Trophoblast cell (in vitro differentiated cells and primary cell): ENCODE measurements around the gene WWTR1.

ENCODE experiments used
- DNase-seq, 2 donors: peaks; one replicate each; pipeline ENCODE4 v3.0.0-alpha.2; 2016
- H2AFZ ChIP-seq: 2 replicates; pipeline ENCODE4 v1.6.1; 2013; ENCODE audit warnings: low read length, moderate library complexity, mild to moderate bottlenecking; ENCODE audit not compliant: insufficient read depth, poor library complexity
- H2AK5ac ChIP-seq: 2 replicates; pipeline ENCODE4 v1.6.1; 2013; ENCODE audit warnings: mild to moderate bottlenecking, low read length
- H2BK120ac ChIP-seq: 2 replicates; pipeline ENCODE4 v1.6.1; 2013; ENCODE audit warnings: low read length, mild to moderate bottlenecking, moderate library complexity; ENCODE audit not compliant: insufficient read depth, poor library complexity
- H2BK12ac ChIP-seq: 2 replicates; pipeline ENCODE4 v1.6.1; 2013; ENCODE audit warnings: mild to moderate bottlenecking, low read length, moderate library complexity
- H2BK5ac ChIP-seq: 2 replicates; pipeline ENCODE4 v1.6.1; 2013; ENCODE audit warnings: low read length, low read depth, moderate library complexity, mild to moderate bottlenecking; ENCODE audit not compliant: poor library complexity
- H3K14ac ChIP-seq: 2 replicates; pipeline ENCODE4 v1.6.1; 2013; ENCODE audit warnings: mild to moderate bottlenecking, low read length
- H3K18ac ChIP-seq: 2 replicates; pipeline ENCODE4 v1.6.1; 2013; ENCODE audit warnings: mild to moderate bottlenecking, low read length
- H3K23ac ChIP-seq: 2 replicates; pipeline ENCODE4 v1.6.1; 2013; ENCODE audit warnings: low read length
- H3K27ac ChIP-seq: 2 replicates; pipeline ENCODE4 v1.5.1; 2013; ENCODE audit warnings: low read depth, mild to moderate bottlenecking, inconsistent platforms, low read length, moderate library complexity
- H3K27me3 ChIP-seq: 2 replicates; pipeline ENCODE4 v1.6.1; 2013; ENCODE audit warnings: inconsistent platforms, mild to moderate bottlenecking, low read length, moderate library complexity; ENCODE audit not compliant: insufficient read depth
- H3K36me3 ChIP-seq, 2 experiments: 1 replicate in 1 of 2; 2 replicates in 1 of 2; pipeline ENCODE4 v1.6.1; 2013; ENCODE audit warnings: low read length in 2 of 2, mild to moderate bottlenecking in 2 of 2, moderate library complexity in 1 of 2; ENCODE audit not compliant: insufficient read depth in 2 of 2, control insufficient read depth in 1 of 2
- H3K4ac ChIP-seq: 2 replicates; pipeline ENCODE4 v1.6.1; 2013; ENCODE audit warnings: low read depth, mild to moderate bottlenecking, low read length, moderate library complexity
- H3K4me1 ChIP-seq, 2 experiments: 1 replicate in 1 of 2; 2 replicates in 1 of 2; pipeline ENCODE4 v1.6.1; 2013; ENCODE audit warnings: low read length in 2 of 2, mild to moderate bottlenecking in 2 of 2, moderate library complexity in 1 of 2; ENCODE audit not compliant: insufficient read depth in 2 of 2, control insufficient read depth in 1 of 2
- H3K4me2 ChIP-seq: 2 replicates; pipeline ENCODE4 v1.6.1; 2013; ENCODE audit warnings: inconsistent platforms, mild to moderate bottlenecking, low read length, moderate library complexity
- H3K4me3 ChIP-seq: 2 replicates; pipeline ENCODE4 v1.5.1; 2013; ENCODE audit warnings: mild to moderate bottlenecking, low read depth, low read length, inconsistent platforms
- H3K79me1 ChIP-seq: one replicate; pipeline ENCODE4 v1.6.1; 2013; ENCODE audit warnings: low read length
- H3K79me2 ChIP-seq: 2 replicates; pipeline ENCODE4 v1.6.1; 2013; ENCODE audit warnings: low read length, mild to moderate bottlenecking; ENCODE audit not compliant: control insufficient read depth, insufficient read depth, poor library complexity
- H3K9ac ChIP-seq: 2 replicates; pipeline ENCODE4 v1.6.1; 2013; ENCODE audit warnings: mild to moderate bottlenecking, low read length
- H3K9me3 ChIP-seq: 2 replicates; pipeline ENCODE4 v1.6.1; 2013; ENCODE audit warnings: low read depth, mild to moderate bottlenecking, control low read depth, inconsistent platforms, low read length; ENCODE audit not compliant: insufficient read depth
- H4K12ac ChIP-seq: 2 replicates; pipeline ENCODE4 v1.6.1; 2013; ENCODE audit warnings: low read depth, mild to moderate bottlenecking, low read length, moderate library complexity
- H4K8ac ChIP-seq: 2 replicates; pipeline ENCODE4 v1.6.1; 2013; ENCODE audit warnings: low read depth, mild to moderate bottlenecking, low read length, moderate library complexity
- H4K91ac ChIP-seq: one replicate; pipeline ENCODE4 v1.6.1; 2013; ENCODE audit warnings: low read depth, mild to moderate bottlenecking, low read length, moderate library complexity
- WGBS: extraction: QIAGEN DNeasy Blood & Tissue Kit; methylation state at CpG from one replicate; pipeline ENCODE4 v1.1.7; 2013; ENCODE audit warnings: missing lambda C conversion rate; ENCODE audit not compliant: insufficient read length, insufficient coverage; ENCODE audit errors: extremely low coverage; 5-methylcytosine and 5-hydroxymethylcytosine counted together

Gene WWTR1

GRCh38 chr3:149479621-149480325 lies 178.1 kb downstream of the WWTR1 start:
- no CpG with 5 or more reads among the region's 14 CpGs for WGBS
- Histone ChIP-seq H3K4me1 (peaks cover 9% of the 10 kb centered on the region in 2 experiments), H3K79me1 (peaks cover 2% of the 10 kb centered on the region)

GRCh38 chr3:149476225-149476624 lies 181.6 kb downstream of the WWTR1 start:
- Histone ChIP-seq H3K79me1 (peaks cover 2% of the 10 kb centered on the region), H3K23ac (no peak overlapping the region), H3K4me1 (peaks cover 9% of the 10 kb centered on the region in 2 experiments), H3K9me3 (no peaks in the 10 kb centered on the region), H3K79me2 (no peaks in the 10 kb centered on the region), H2AFZ (no peak overlapping the region), H3K4ac (no peak overlapping the region), H2AK5ac (no peak overlapping the region), H3K4me3 (no peak overlapping the region), H3K27me3 (no peaks in the 10 kb centered on the region), H4K12ac (no peak overlapping the region), H3K14ac (no peak overlapping the region), H4K8ac (no peak overlapping the region), H2BK5ac (no peak overlapping the region), H4K91ac (no peak overlapping the region), H3K27ac (no peak overlapping the region), H3K18ac (no peak overlapping the region), H2BK12ac (no peak overlapping the region), H3K36me3 (no peaks in the 10 kb centered on the region), H3K9ac (no peak overlapping the region), H2BK120ac (no peak overlapping the region), H3K4me2 (no peak overlapping the region)
- DNase-seq, result no peak
- WGBS, result no CpG with 5 or more reads among the region's 4 CpGs

More at GRCh38 chr3:149479621-149480325, 178.1 kb downstream of the WWTR1 start:
- H3K27ac ChIP-seq, result peak overlapping the region; percentile 38
- H3K4ac ChIP-seq, result no peak overlapping the region
- no peak overlapping the region for H4K8ac ChIP-seq
- H3K14ac ChIP-seq, result no peak overlapping the region
- H3K18ac ChIP-seq, result no peak overlapping the region
- peak overlapping the region; percentile 56 for H2AFZ ChIP-seq
- H2BK120ac ChIP-seq, result peak overlapping the region; percentile 55
- H4K12ac ChIP-seq, result no peak overlapping the region
- no peaks in the 10 kb centered on the region for H3K27me3 ChIP-seq
- no peak overlapping the region for H3K4me2 ChIP-seq
- peak in 1 of 2 donors; percentile 9 for DNase-seq
- no peaks in the 10 kb centered on the region for H3K79me2 ChIP-seq
- no peaks in the 10 kb centered on the region for H3K9me3 ChIP-seq
- H4K91ac ChIP-seq, result peak overlapping the region; percentile 17
- H3K23ac ChIP-seq, result no peak overlapping the region
- H2BK12ac ChIP-seq, result no peak overlapping the region
- peak overlapping the region; percentile 2 for H2BK5ac ChIP-seq
- no peak overlapping the region for H3K9ac ChIP-seq
- no peaks in the 10 kb centered on the region for H3K36me3 ChIP-seq
- H3K4me3 ChIP-seq, result no peak overlapping the region
- H2AK5ac ChIP-seq, result no peak overlapping the region

DNA sequence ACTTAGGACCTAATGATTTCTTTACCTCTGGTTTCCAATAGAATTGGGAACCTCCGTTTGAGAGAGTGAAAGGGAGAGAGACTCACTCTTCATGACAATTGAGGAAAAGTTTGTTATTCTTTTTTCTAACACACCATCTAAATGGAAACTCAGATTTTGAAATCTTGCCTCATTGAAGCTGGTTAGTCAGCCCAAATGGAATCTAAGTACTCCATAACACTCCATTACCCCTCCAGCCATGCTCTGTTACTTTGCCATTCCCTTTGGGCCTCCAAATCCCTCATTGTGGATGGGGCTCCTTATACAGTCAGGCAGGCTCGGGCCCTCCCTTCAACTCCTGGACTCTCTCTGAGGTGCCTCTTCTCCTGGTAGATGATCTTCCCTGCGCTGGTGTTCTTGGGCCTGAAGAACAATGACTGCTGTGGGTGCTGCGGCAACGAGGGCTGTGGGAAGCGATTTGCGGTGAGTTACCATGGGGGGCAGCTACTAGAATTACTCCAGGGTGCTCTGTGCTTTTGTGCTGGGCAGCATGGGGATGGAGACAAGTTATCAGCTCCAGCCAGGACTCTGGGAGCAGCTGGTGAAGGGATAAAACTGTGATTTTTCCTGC lies 182.3 kb downstream of the WWTR1 start:
- H3K14ac ChIP-seq, result no peak overlapping the region
- H2AK5ac ChIP-seq, result no peak overlapping the region
- H3K4ac ChIP-seq, result no peak overlapping the region
- H4K8ac ChIP-seq, result no peak overlapping the region
- H3K4me3 ChIP-seq, result no peak overlapping the region
- no peaks in the 10 kb centered on the region for H3K79me2 ChIP-seq
- no peak overlapping the region for H3K4me2 ChIP-seq
- H3K9ac ChIP-seq, result no peak overlapping the region
- no peak overlapping the region for H2BK5ac ChIP-seq
- DNase-seq, result no peak
- no peak overlapping the region for H2BK12ac ChIP-seq
- no CpG with 5 or more reads among the region's 7 CpGs for WGBS
- no peak overlapping the region for H2BK120ac ChIP-seq
- no peak overlapping the region for H3K23ac ChIP-seq
- H3K27me3 ChIP-seq, result no peaks in the 10 kb centered on the region
- H4K91ac ChIP-seq, result no peak overlapping the region
- no peak overlapping the region for H2AFZ ChIP-seq
- H3K36me3 ChIP-seq, result no peaks in the 10 kb centered on the region
- H3K79me1 ChIP-seq, result peaks cover 2% of the 10 kb centered on the region
- no peak overlapping the region for H3K27ac ChIP-seq
- no peak overlapping the region for H4K12ac ChIP-seq
- H3K18ac ChIP-seq, result no peak overlapping the region
- H3K4me1 ChIP-seq, result peaks cover 9% of the 10 kb centered on the region in 2 experiments
- no peaks in the 10 kb centered on the region for H3K9me3 ChIP-seq

- WGBS, result no CpG with 5 or more reads among the region's 5 CpGs
- Histone ChIP-seq H3K23ac (no peak within 1 kb of the TSS), H3K27me3 (no peaks in the 10 kb centered on the region), H2AFZ (no peak within 1 kb of the TSS), H4K12ac (no peak within 1 kb of the TSS), H3K4me1 (peaks cover 0 to 1% of the 10 kb centered on the region in 2 experiments), H4K8ac (no peak within 1 kb of the TSS), H3K4me3 (no peak within 1 kb of the TSS), H2AK5ac (no peak within 1 kb of the TSS), H2BK5ac (no peak within 1 kb of the TSS), H3K36me3 (no peaks in the 10 kb centered on the region), H3K79me2 (no peaks in the 10 kb centered on the region), H2BK120ac (no peak within 1 kb of the TSS), H3K9ac (no peak within 1 kb of the TSS), H3K79me1 (no peaks in the 10 kb centered on the region), H3K4ac (no peak within 1 kb of the TSS), H3K9me3 (no peaks in the 10 kb centered on the region), H3K18ac (no peak within 1 kb of the TSS), H3K27ac (no peak within 1 kb of the TSS), H4K91ac (no peak within 1 kb of the TSS), H3K4me2 (no peak within 1 kb of the TSS), H3K14ac (no peak within 1 kb of the TSS), H2BK12ac (no peak within 1 kb of the TSS)
- DNase-seq, result no peak
These were observed 183.5 kb downstream of the WWTR1 start, which contains the start of gene TM4SF4 for GRCh38 chr3:149474250-149474817. Gene TM4SF4, plus strand, starts transcription at chr3:149474697. Its CDS starts 181 bp downstream, at chr3:149474878.
